HepG2 (cell line): ENCODE data around the gene CLIP2. TPM values are rescaled to one million over a fixed set of nuclear protein-coding genes. Genes with fewer than 3 reads are reported as not detected.

Experiments
- BRCA1 ChIP-seq: sonication (generic); formaldehyde crosslinking; IDR thresholded peaks from 2 replicates; pipeline ENCODE4 v1.4.0; 2020; ENCODE audit warnings: missing genetic modification reagents
- ERF ChIP-seq: IDR thresholded peaks from 2 replicates; pipeline ENCODE4 v1.6.1; 2018; ENCODE audit warnings: missing biosample characterization, missing genetic modification reagents
- HNRNPK ChIP-seq: fragments of 200-400 bp; formaldehyde crosslinking; IDR thresholded peaks from 2 replicates; pipeline ENCODE4 v1.6.1; 2018; ENCODE audit warnings: low read length, low read depth, moderate library complexity, mild to moderate bottlenecking; ENCODE audit not compliant: poor library complexity, severe bottlenecking
- IKZF4 ChIP-seq: sonication (generic); formaldehyde crosslinking; IDR thresholded peaks from 2 replicates; pipeline ENCODE4 v1.5.1; 2020; ENCODE audit warnings: borderline replicate concordance, mild to moderate bottlenecking, low read depth, missing genetic modification reagents; ENCODE audit errors: not compliant biosample characterization
- KDM3A ChIP-seq: IDR thresholded peaks from 2 replicates; pipeline ENCODE4 v1.6.1; 2018; ENCODE audit warnings: low read depth, missing compliant biosample characterization
- KLF9 ChIP-seq: IDR thresholded peaks from 2 replicates; pipeline ENCODE4 v1.6.1; 2016; ENCODE audit warnings: low read depth
- MTF1 ChIP-seq: sonication (generic); formaldehyde crosslinking; IDR thresholded peaks from 2 replicates; pipeline ENCODE4 v1.5.0; 2020; ENCODE audit warnings: missing genetic modification reagents
- MZF1 ChIP-seq: sonication (generic); formaldehyde crosslinking; IDR thresholded peaks from 2 replicates; pipeline ENCODE4 v1.8.1; 2023; ENCODE audit warnings: mild to moderate bottlenecking, missing genetic modification reagents, borderline replicate concordance
- NCOR1 ChIP-seq: fragments of 200-600 bp; sonication (generic); IDR thresholded peaks from 2 replicates; pipeline ENCODE4 v1.7.0; 2017; ENCODE audit warnings: antibody characterized with exemption, low read length, borderline replicate concordance
- NFIB ChIP-seq: sonication (generic); formaldehyde crosslinking; IDR thresholded peaks from 2 replicates; pipeline ENCODE4 v1.9.0; 2021; ENCODE audit warnings: missing genetic modification reagents, mild to moderate bottlenecking, borderline replicate concordance
- POLR2G ChIP-seq: fragments of 200-400 bp; formaldehyde crosslinking; IDR thresholded peaks from 2 replicates; pipeline ENCODE4 v1.6.1; 2018; ENCODE audit warnings: mild to moderate bottlenecking, low read depth, low read length, moderate library complexity
- RXRA ChIP-seq: sonication (generic); formaldehyde crosslinking; IDR thresholded peaks from 2 replicates; pipeline ENCODE4 v1.5.1; 2020; ENCODE audit warnings: missing genetic modification reagents
- SMAD1 ChIP-seq: sonication (generic); formaldehyde crosslinking; IDR thresholded peaks from 2 replicates; pipeline ENCODE4 v1.4.0; 2020; ENCODE audit warnings: missing genetic modification reagents, low read depth, mild to moderate bottlenecking, borderline replicate concordance
- SRSF1 ChIP-seq: fragments of 200-400 bp; formaldehyde crosslinking; optimal IDR thresholded peaks from 2 replicates; pipeline ENCODE3; 2017; ENCODE audit warnings: mild to moderate bottlenecking, low read depth, low read length, moderate library complexity
- SRSF4 ChIP-seq: fragments of 200-400 bp; formaldehyde crosslinking; IDR thresholded peaks from one replicate; pipeline ENCODE4 v1.6.1; 2018; ENCODE audit warnings: mild to moderate bottlenecking, low read depth, low read length, moderate library complexity; ENCODE audit not compliant: poor library complexity, severe bottlenecking
- ZKSCAN1 ChIP-seq: fragments of 150-350 bp; IDR thresholded peaks from 2 replicates; pipeline ENCODE4 v1.6.1; 2014; ENCODE audit warnings: low read length
- ZNF225 ChIP-seq: sonication (generic); formaldehyde crosslinking; IDR thresholded peaks from 2 replicates; pipeline ENCODE4 v1.4.0; 2020; ENCODE audit warnings: mild to moderate bottlenecking, missing genetic modification reagents
- ZNF282 ChIP-seq: fragments of 450-650 bp; IDR thresholded peaks from 2 replicates; pipeline ENCODE4 v1.6.1; 2018; ENCODE audit not compliant: partially characterized antibody
- ZNF780A ChIP-seq: sonication (generic); formaldehyde crosslinking; IDR thresholded peaks from 2 replicates; pipeline ENCODE4 v1.8.0; 2022; ENCODE audit warnings: mild to moderate bottlenecking, missing genetic modification reagents, moderate library complexity
- polyA plus RNA-seq, 8 experiments: library from polyadenylated mRNA; depleted of rRNA in 3 of 8; stranded (reverse) in 7 of 8; unstranded in 1 of 8; fragments of >200 nt; fragmentation: Illumina TruSeq in 4 of 8; extraction: Trizol in 4 of 8; gene quantifications; 2 replicates each; pipeline versions ENCODE4 v1.2.1 to v1.2.3, GENCODE V29; 2011 to 2016; ENCODE audit warnings: low read depth in 4 of 8, missing spikeins in 1 of 8, mixed read lengths in 1 of 8; ENCODE audit not compliant: insufficient read depth in 1 of 8
- total RNA-seq, 5 experiments: library from RNA; depleted of rRNA; stranded (reverse); fragments of >200 nt; fragmentation: Illumina TruSeq; extraction: Trizol; gene quantifications; 2 replicates each; pipeline ENCODE4 v1.2.3, GENCODE V29; 2016; ENCODE audit warnings: low read depth in 1 of 5
- TF ChIP-seq, protein P1 (sequence below): sonication (generic); formaldehyde crosslinking; IDR thresholded peaks from 2 replicates; pipeline ENCODE4 v1.5.0; 2020; ENCODE audit warnings: missing genetic modification reagents, mild to moderate bottlenecking, borderline replicate concordance
- TF ChIP-seq, protein P2 (sequence below): sonication (generic); formaldehyde crosslinking; IDR thresholded peaks from 2 replicates; pipeline ENCODE4 v1.8.0; 2022; ENCODE audit warnings: mild to moderate bottlenecking, missing genetic modification reagents, moderate library complexity
- TF ChIP-seq, protein P3 (sequence below): IDR thresholded peaks from 2 replicates; pipeline ENCODE4 v1.6.1; 2016; ENCODE audit warnings: mild to moderate bottlenecking, missing biosample characterization, missing genetic modification reagents
- TF ChIP-seq, protein P4 (sequence below): sonication (generic); IDR thresholded peaks from 2 replicates; pipeline ENCODE4 v1.6.1; 2016; ENCODE audit warnings: low read depth, borderline replicate concordance
- TF ChIP-seq, protein P5 (sequence below): sonication (generic); formaldehyde crosslinking; conservative IDR thresholded peaks from 2 replicates; pipeline ENCODE4 v1.8.0; 2022; ENCODE audit warnings: mild to moderate bottlenecking, moderate library complexity, missing genetic modification reagents
- TF ChIP-seq, protein P6 (sequence below): sonication (generic); formaldehyde crosslinking; IDR thresholded peaks from 2 replicates; pipeline ENCODE4 v1.4.0; 2020; ENCODE audit warnings: mild to moderate bottlenecking, missing genetic modification reagents

Gene CLIP2
- total and polyA plus RNA-seq, 2 of the 13 experiments (the other 11 are each of a cell fraction or from before 2014, with no cell fraction given): 6.5 to 17.4 TPM

DNA sequence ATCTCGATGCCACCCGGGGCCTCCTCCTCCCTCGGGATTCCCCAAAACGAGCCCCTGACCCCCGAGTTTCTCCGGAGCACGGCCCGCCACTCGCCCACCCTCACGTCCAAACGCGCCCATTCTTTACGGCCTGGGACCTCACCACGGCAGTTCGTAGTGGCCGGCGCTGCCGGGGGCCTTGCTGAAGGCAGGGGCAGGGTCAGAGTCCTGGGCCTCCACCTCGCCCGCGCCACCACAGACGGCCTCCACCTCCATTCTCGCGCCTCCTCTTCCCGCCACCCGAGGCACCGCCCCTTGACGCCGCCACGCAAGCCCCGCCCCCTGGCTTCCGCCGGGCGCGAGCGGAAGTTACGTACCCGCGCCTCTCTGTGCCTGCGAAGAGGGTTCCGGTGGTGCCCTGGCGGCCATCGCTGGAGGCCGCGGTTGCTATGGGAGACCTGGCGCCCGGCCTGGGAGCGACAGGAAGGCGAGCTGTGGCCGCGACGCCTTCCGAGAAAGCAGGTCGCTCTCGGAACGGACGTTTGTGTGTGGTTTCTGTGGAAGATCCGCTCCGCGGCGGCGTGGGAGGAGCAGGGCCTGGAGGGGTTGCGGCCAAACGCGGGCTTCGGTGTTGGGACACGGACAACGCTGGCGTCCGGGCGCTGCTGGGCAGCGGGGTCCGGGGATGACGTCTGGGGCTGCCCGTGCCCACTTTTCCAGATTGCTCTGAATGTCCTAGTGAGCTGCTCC, 34.9 kb upstream of the CLIP2 start, which contains the start of gene RFC2 (continued):
- TF ChIP-seq BRCA1 (CRISPR knock-in tag) (no peak), SMAD1 (peak; percentile 93; the same call in 1 of the 2 replicates), MZF1 (CRISPR knock-in tag) (no peak), ZNF780A (CRISPR knock-in tag) (no peak), ZKSCAN1 (no peak), RXRA (peak; percentile 80; the same call in 1 of the 2 replicates), IKZF4 (CRISPR knock-in tag) (no peak), ERF (CRISPR knock-in tag) (peak; percentile 94), NCOR1 (no peak), SRSF1 (peak; percentile 45), MTF1 (CRISPR knock-in tag) (no peak), KLF9 (CRISPR knock-in tag) (no peak), SRSF4 (no peak), KDM3A (CRISPR knock-in tag) (peak; percentile 84), POLR2G (peak; percentile 79), HNRNPK (peak; percentile 73), NFIB (CRISPR knock-in tag) (no peak), ZNF225 (CRISPR knock-in tag) (no peak), ZNF282 (no peak)
- TF ChIP-seq, protein P1, sequence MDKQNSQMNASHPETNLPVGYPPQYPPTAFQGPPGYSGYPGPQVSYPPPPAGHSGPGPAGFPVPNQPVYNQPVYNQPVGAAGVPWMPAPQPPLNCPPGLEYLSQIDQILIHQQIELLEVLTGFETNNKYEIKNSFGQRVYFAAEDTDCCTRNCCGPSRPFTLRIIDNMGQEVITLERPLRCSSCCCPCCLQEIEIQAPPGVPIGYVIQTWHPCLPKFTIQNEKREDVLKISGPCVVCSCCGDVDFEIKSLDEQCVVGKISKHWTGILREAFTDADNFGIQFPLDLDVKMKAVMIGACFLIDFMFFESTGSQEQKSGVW (CRISPR knock-in tag): no peak
- TF ChIP-seq, protein P2, sequence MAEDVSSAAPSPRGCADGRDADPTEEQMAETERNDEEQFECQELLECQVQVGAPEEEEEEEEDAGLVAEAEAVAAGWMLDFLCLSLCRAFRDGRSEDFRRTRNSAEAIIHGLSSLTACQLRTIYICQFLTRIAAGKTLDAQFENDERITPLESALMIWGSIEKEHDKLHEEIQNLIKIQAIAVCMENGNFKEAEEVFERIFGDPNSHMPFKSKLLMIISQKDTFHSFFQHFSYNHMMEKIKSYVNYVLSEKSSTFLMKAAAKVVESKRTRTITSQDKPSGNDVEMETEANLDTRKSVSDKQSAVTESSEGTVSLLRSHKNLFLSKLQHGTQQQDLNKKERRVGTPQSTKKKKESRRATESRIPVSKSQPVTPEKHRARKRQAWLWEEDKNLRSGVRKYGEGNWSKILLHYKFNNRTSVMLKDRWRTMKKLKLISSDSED (CRISPR knock-in tag): no peak
- TF ChIP-seq, protein P3, sequence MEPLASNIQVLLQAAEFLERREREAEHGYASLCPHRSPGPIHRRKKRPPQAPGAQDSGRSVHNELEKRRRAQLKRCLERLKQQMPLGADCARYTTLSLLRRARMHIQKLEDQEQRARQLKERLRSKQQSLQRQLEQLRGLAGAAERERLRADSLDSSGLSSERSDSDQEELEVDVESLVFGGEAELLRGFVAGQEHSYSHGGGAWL: peak; percentile 83
- TF ChIP-seq, protein P4, sequence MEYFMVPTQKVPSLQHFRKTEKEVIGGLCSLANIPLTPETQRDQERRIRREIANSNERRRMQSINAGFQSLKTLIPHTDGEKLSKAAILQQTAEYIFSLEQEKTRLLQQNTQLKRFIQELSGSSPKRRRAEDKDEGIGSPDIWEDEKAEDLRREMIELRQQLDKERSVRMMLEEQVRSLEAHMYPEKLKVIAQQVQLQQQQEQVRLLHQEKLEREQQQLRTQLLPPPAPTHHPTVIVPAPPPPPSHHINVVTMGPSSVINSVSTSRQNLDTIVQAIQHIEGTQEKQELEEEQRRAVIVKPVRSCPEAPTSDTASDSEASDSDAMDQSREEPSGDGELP: peak; percentile 14; the same call in 1 of the 2 replicates
- TF ChIP-seq, protein P5, sequence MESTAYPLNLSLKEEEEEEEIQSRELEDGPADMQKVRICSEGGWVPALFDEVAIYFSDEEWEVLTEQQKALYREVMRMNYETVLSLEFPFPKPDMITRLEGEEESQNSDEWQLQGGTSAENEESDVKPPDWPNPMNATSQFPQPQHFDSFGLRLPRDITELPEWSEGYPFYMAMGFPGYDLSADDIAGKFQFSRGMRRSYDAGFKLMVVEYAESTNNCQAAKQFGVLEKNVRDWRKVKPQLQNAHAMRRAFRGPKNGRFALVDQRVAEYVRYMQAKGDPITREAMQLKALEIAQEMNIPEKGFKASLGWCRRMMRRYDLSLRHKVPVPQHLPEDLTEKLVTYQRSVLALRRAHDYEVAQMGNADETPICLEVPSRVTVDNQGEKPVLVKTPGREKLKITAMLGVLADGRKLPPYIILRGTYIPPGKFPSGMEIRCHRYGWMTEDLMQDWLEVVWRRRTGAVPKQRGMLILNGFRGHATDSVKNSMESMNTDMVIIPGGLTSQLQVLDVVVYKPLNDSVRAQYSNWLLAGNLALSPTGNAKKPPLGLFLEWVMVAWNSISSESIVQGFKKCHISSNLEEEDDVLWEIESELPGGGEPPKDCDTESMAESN: no peak; the same call in none of the 2 replicates
- TF ChIP-seq, protein P6, sequence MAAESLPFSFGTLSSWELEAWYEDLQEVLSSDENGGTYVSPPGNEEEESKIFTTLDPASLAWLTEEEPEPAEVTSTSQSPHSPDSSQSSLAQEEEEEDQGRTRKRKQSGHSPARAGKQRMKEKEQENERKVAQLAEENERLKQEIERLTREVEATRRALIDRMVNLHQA (CRISPR knock-in tag): no peak
